HepG2 (cell line): ENCODE data around the gene DDX49. TPM values are rescaled to one million over a fixed set of nuclear protein-coding genes. Genes with fewer than 3 reads are reported as not detected.

Experiments used
- GATA4 ChIP-seq: sonication (generic); IDR thresholded peaks from 2 replicates; pipeline ENCODE4 v1.6.1; 2016; ENCODE audit warnings: antibody characterized with exemption, low read depth, borderline replicate concordance
- HDAC1 ChIP-seq: sonication (generic); formaldehyde crosslinking; IDR thresholded peaks from 2 replicates; pipeline ENCODE4 v1.5.1; 2020; ENCODE audit warnings: mild to moderate bottlenecking, missing genetic modification reagents
- KAT2B ChIP-seq: fragments of 150-350 bp; IDR thresholded peaks from 2 replicates; pipeline ENCODE4 v1.6.1; 2014; ENCODE audit warnings: low read depth, low read length, borderline replicate concordance
- KLF6 ChIP-seq: IDR thresholded peaks from 2 replicates; pipeline ENCODE4 v1.8.0; 2016; ENCODE audit warnings: missing biosample characterization, missing genetic modification reagents
- MXD4 ChIP-seq: IDR thresholded peaks from 2 replicates; pipeline ENCODE4 v1.6.1; 2016; ENCODE audit warnings: mild to moderate bottlenecking, missing biosample characterization, missing genetic modification reagents
- PHF21A ChIP-seq: sonication (generic); formaldehyde crosslinking; IDR thresholded peaks from 2 replicates; pipeline ENCODE4 v1.5.0; 2020; ENCODE audit warnings: mild to moderate bottlenecking, missing genetic modification reagents
- RAD21 ChIP-seq: fragments of 450-650 bp; formaldehyde crosslinking; IDR thresholded peaks from 2 replicates; pipeline ENCODE4 v1.5.0; 2020; ENCODE audit warnings: mild to moderate bottlenecking
- REL ChIP-seq: sonication (generic); formaldehyde crosslinking; conservative IDR thresholded peaks from 2 replicates; pipeline ENCODE4 v1.8.0; 2022; ENCODE audit warnings: mild to moderate bottlenecking, missing genetic modification reagents, moderate library complexity
- SMYD3 ChIP-seq: sonication (generic); formaldehyde crosslinking; IDR thresholded peaks from 2 replicates; pipeline ENCODE4 v1.8.1; 2023; ENCODE audit warnings: mild to moderate bottlenecking, missing genetic modification reagents
- SP4 ChIP-seq: sonication (generic); formaldehyde crosslinking; IDR thresholded peaks from 2 replicates; pipeline ENCODE4 v1.8.1; 2023; ENCODE audit warnings: mild to moderate bottlenecking, missing genetic modification reagents
- STAT6 ChIP-seq: sonication (generic); formaldehyde crosslinking; IDR thresholded peaks from 2 replicates; pipeline ENCODE4 v1.4.0; 2020; ENCODE audit warnings: missing genetic modification reagents, mild to moderate bottlenecking, borderline replicate concordance
- TEAD2 ChIP-seq: sonication (generic); formaldehyde crosslinking; IDR thresholded peaks from 2 replicates; pipeline ENCODE4 v1.9.0; 2021; ENCODE audit warnings: missing genetic modification reagents
- TFDP1 ChIP-seq: IDR thresholded peaks from 2 replicates; pipeline ENCODE4 v1.6.1; 2016; ENCODE audit warnings: missing compliant biosample characterization, missing genetic modification reagents, borderline replicate concordance
- ZNF101 ChIP-seq: sonication (generic); formaldehyde crosslinking; IDR thresholded peaks from 2 replicates; pipeline ENCODE4 v1.4.0; 2020; ENCODE audit warnings: mild to moderate bottlenecking, low read depth, missing genetic modification reagents, borderline replicate concordance
- ZNF3 ChIP-seq: IDR thresholded peaks from 2 replicates; pipeline ENCODE4 v1.7.0; 2017; ENCODE audit warnings: inconsistent platforms
- ZNF503 ChIP-seq: sonication (generic); formaldehyde crosslinking; IDR thresholded peaks from 2 replicates; pipeline ENCODE4 v1.4.0; 2020; ENCODE audit warnings: missing genetic modification reagents
- ZNF550 ChIP-seq: sonication (generic); formaldehyde crosslinking; IDR thresholded peaks from 2 replicates; pipeline ENCODE4 v1.4.0; 2020; ENCODE audit warnings: mild to moderate bottlenecking, missing genetic modification reagents, borderline replicate concordance
- ZNF564 ChIP-seq: sonication (generic); formaldehyde crosslinking; IDR thresholded peaks from 2 replicates; pipeline ENCODE4 v1.8.1; 2023; ENCODE audit warnings: mild to moderate bottlenecking, missing genetic modification reagents
- polyA plus RNA-seq, 8 experiments: library from polyadenylated mRNA; depleted of rRNA in 3 of 8; stranded (reverse) in 7 of 8; unstranded in 1 of 8; fragments of >200 nt; fragmentation: Illumina TruSeq in 4 of 8; extraction: Trizol in 4 of 8; gene quantifications; 2 replicates each; pipeline versions ENCODE4 v1.2.1 to v1.2.3, GENCODE V29; 2011 to 2016; ENCODE audit warnings: low read depth in 4 of 8, missing spikeins in 1 of 8, mixed read lengths in 1 of 8; ENCODE audit not compliant: insufficient read depth in 1 of 8
- total RNA-seq, 5 experiments: library from RNA; depleted of rRNA; stranded (reverse); fragments of >200 nt; fragmentation: Illumina TruSeq; extraction: Trizol; gene quantifications; 2 replicates each; pipeline ENCODE4 v1.2.3, GENCODE V29; 2016; ENCODE audit warnings: low read depth in 1 of 5
- TF ChIP-seq, protein P1 (sequence below): sonication (generic); formaldehyde crosslinking; IDR thresholded peaks from 2 replicates; pipeline ENCODE4 v1.5.0; 2020; ENCODE audit warnings: mild to moderate bottlenecking, missing genetic modification reagents
- TF ChIP-seq, protein P2 (sequence below): sonication (generic); formaldehyde crosslinking; IDR thresholded peaks from 2 replicates; pipeline ENCODE4 v1.4.0; 2020; ENCODE audit warnings: mild to moderate bottlenecking, missing genetic modification reagents

DDX49 gene
- total and polyA plus RNA-seq, 2 of the 13 experiments (the other 11 are each of a cell fraction or from before 2014, with no cell fraction given), result 27.0 to 46.2 TPM

DNA sequence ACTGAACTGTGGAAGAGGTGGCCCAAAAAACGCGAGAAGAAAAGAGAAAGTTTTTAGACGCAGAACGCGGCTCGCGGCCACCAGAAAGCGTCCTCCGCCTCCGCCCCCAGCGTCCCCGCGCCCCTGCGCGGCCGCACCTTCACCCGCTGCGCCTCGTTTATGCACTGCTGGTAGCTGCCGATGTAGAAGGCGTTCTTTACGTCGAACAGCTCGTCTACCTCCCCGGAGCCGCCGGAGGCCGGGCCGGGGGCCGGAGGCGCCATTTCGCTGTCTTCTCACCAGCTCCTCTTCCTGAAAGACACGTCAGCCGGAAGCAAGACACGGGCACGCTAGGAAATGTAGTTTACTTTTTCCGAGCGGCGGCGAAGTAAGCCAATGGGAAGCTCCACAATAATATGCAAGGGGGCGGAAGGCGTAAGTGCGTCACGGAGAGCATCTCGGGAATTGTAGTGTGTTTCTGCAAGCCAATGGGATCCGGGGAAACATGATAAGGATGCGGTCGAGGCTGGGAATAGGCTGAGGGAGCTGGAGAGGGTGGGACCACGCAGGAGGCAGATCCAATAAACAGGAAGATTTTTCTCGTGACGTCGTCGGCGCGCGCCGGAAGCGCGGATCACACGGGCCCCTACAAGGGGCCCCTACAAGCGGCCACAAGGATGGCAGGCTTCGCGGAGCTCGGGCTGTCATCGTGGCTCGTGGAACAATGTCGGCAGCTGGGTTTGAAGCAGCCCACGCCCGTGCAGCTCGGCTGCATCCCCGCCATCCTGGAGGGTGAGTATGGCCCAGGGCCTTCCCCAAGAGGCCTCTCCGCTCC, at the start of gene DDX49, which contains the start of gene COPE (continued):
- TF ChIP-seq SMYD3 (CRISPR knock-in tag), result no peak
- 0 out of 2 replicates have a peak, but pooled peaks have one; percentile 28 for TF ChIP-seq ZNF503 (CRISPR knock-in tag)
- TF ChIP-seq MXD4 (CRISPR knock-in tag), result peak; percentile 93
- TF ChIP-seq GATA4, result peak; percentile 57; the same call in 1 of the 2 replicates
- TF ChIP-seq KLF6 (CRISPR knock-in tag), result peak; percentile 17; the same call in 1 of the 2 replicates
- TF ChIP-seq ZNF101 (CRISPR knock-in tag), result no peak
- no peak for TF ChIP-seq ZNF3 (CRISPR knock-in tag)
- TF ChIP-seq REL (CRISPR knock-in tag), result no peak
- no peak for TF ChIP-seq TEAD2
- TF ChIP-seq STAT6 (CRISPR knock-in tag), result no peak
- TF ChIP-seq, protein P1, sequence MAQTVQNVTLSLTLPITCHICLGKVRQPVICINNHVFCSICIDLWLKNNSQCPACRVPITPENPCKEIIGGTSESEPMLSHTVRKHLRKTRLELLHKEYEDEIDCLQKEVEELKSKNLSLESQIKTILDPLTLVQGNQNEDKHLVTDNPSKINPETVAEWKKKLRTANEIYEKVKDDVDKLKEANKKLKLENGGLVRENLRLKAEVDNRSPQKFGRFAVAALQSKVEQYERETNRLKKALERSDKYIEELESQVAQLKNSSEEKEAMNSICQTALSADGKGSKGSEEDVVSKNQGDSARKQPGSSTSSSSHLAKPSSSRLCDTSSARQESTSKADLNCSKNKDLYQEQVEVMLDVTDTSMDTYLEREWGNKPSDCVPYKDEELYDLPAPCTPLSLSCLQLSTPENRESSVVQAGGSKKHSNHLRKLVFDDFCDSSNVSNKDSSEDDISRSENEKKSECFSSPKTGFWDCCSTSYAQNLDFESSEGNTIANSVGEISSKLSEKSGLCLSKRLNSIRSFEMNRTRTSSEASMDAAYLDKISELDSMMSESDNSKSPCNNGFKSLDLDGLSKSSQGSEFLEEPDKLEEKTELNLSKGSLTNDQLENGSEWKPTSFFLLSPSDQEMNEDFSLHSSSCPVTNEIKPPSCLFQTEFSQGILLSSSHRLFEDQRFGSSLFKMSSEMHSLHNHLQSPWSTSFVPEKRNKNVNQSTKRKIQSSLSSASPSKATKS (CRISPR knock-in tag), result no peak
- TF ChIP-seq RAD21 (CRISPR knock-in tag), result peak; percentile 28; the same call in 1 of the 2 replicates
- peak; percentile 78 for TF ChIP-seq SP4 (CRISPR knock-in tag)
- TF ChIP-seq ZNF550 (CRISPR knock-in tag), result no peak; the same call in 1 of the 2 replicates
- TF ChIP-seq TFDP1 (CRISPR knock-in tag), result peak; percentile 35; the same call in 1 of the 2 replicates
- peak; percentile 54; the same call in 1 of the 2 replicates for TF ChIP-seq ZNF564 (CRISPR knock-in tag)
- TF ChIP-seq, protein P2, sequence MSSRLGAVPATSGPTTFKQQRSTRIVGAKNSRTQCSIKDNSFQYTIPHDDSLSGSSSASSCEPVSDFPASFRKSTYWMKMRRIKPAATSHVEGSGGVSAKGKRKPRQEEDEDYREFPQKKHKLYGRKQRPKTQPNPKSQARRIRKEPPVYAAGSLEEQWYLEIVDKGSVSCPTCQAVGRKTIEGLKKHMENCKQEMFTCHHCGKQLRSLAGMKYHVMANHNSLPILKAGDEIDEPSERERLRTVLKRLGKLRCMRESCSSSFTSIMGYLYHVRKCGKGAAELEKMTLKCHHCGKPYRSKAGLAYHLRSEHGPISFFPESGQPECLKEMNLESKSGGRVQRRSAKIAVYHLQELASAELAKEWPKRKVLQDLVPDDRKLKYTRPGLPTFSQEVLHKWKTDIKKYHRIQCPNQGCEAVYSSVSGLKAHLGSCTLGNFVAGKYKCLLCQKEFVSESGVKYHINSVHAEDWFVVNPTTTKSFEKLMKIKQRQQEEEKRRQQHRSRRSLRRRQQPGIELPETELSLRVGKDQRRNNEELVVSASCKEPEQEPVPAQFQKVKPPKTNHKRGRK, result no peak
- TF ChIP-seq PHF21A, result peak; percentile 53; the same call in 1 of the 2 replicates
- TF ChIP-seq KAT2B, result no peak
- TF ChIP-seq HDAC1 (CRISPR knock-in tag), result peak; percentile 98
